NCI-H187 treated with DMSO at 0.1 percent for 48 hours (cell line): ENCODE data around the gene MTHFD1L.

Source experiments
- DNase-seq: peaks from one replicate; lab custom pipeline; 2025; lab: John Stamatoyannopoulos, UW

MTHFD1L gene

DNA sequence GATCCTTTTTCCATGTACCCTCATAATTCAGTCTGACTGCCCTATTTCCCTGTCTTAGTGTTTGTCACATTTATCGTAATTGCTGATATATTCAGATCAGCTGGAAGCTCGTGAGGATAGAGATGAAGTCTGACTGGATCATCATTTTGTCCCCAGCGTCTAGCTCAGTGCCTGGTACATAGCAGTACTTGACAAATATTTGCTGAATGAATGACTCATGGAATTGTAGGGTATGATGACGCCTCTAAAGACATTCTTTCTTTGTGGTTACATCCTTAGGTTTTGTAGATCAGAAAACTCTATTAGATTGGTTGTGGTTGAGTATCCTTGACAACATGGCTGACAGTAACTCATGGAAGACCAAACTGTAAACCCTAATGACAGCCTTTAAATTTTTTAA lies 68.9 kb downstream of the MTHFD1L start:
- DNase-seq, result no peak

DNA sequence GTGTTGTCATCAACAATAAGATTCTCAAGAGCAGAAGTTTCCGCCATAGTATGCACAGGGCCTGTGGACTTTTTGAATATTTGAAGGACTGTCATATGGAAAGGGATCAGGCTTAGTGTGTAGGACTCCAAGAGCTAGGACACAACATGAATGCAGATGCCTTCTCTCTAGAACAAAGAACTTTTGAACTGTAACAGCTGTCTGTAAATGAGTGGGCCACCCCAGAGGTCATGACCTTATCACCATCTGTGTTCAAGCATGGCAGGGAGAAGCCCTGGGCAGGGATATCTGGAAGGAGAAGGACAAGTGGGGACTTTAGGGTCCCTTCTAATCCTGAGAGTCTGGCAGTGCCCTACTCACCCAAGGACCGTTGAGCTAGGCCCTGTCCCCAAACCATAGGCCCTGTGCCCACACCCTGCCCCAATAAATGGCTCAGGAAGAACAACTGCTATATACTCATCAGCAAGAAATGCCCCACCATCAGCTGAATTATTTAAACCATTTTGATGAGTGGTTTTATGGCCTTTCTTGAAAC lies 70.6 kb downstream of the MTHFD1L start:
- DNase-seq, result no peak

DNA sequence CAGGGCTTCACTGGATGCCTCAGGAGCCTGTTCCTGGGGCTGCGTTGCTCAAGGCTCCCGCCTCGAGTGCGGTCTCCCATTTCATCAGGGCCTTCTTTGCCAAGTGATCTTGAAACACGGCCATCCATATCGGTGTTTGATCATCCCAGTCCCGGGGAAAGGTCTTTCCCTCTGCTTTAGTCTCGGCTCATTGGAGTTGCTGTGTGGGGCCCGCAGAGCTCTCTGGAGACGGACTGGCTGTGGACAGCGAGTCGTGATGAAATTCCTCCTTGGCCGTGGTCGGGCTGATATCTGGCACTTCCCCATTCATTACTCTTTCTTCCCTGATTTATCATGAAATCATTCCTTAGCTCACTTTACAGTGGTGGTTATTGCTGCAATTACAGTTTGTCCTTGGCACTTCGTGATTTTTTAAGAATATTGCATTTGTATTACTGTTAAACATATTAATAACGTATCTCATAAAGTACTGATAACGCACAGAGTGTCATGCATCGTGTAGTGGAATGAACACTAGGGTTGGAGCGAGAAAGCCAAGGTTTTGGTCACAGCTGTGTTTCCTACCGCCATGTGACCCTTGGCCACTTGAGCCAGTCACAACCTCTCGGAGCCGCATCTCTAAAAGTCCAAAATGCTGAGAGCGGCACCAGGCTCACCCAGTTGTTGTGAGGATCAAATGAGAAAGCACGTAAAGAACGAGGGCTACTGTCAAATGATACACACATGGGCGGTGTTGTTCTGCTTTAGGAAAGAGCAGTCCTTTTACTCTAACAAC lies 71.8 kb downstream of the MTHFD1L start:
- no peak for DNase-seq

DNA sequence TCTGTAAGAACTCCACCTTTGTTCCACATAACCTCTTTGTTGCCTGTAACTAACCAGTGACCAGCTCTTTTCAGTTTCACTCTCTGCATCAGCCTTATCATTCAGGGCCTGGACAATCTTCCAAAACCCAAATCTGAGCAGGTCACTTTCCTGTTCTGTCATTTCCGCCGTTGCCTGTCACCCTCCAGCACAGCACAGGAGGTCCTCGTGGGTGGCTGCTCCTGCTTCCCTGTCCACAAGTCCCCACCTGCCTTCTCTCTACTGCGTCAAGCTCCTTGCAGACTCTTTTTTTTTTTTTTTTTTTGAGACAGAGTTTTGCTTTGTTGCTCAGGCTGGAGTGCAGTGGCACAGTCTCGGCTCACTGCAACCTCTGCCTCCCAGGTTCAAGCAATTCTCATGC lies 73.9 kb downstream of the MTHFD1L start:
- DNase-seq, result no peak

DNA sequence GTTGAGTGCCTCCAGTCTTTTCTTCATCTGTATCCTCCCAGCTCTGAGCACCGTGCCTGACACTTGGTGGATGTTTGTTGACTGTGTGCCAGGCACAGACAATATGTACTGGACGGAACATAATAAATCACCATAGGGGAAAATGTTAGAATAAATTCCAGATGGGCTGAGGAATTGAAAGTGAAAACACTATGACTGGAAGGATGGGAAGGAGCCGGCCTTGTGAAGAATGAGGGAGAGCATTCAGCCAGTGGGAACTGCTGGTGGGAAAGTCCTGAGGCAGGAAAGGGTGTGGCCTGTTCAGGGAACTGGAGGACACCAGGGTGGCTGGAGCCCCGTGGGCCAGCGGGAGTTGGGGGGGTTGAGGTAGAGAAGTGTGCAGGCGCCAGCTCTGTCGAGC lies 75.4 kb downstream of the MTHFD1L start:
- DNase-seq, result no peak

DNA sequence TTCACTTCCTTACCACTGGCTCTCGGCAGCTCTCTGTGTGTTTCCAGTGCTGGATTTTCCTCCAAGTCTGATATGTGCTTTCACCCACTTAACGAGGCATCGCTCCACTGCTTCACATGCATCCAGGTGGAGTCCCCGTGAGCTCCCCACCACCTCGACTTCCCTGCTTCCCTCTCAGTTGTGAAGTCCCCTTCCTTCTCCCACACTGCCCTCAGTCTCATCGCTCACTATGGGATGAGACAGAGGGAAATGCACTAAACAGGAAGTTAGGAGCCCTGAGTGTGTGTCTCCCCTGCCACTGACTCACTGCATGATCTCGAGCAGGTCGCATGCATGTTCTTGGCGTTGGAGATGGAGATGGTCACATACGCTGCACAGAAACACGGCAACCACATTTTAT lies 84.0 kb downstream of the MTHFD1L start:
- no peak for DNase-seq

DNA sequence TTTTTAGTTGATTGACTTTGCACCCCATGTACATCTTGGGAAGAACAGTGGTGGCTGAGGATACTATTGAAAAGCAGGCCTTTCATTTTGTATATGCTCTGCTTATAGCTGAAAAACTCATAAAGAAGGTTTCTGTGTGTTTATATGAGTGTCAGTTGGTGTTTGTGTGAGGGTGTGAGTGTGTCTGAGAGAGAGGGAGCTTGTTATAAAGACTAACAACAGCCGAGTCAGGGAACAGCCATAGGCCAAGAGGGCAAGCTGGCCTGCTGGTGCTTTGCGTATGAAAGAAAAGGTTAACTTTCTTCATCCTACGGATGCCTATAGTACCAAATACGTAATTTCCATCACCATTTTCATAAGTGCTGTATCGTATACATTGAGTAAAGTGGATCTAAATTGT lies 88.3 kb downstream of the MTHFD1L start:
- DNase-seq, result no peak

DNA sequence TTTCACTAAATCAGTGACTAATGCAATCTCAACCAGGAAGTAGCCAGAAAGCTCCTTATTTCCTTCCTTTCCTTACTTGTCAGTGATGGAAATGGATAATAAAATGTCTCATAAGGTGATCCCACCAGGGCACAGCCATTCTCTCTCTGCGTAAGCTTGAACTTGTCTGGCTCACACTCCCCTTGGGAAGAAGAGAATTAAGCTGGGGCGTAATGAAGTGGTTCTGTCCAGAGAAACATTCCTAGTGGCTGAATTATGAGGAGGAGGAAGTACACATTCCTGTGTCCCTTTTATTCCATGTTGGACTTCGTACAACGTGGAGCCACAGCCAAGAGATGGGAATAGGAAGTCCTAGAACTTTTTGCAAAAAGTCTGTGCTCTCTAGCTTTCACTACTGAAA lies 93.7 kb downstream of the MTHFD1L start:
- DNase-seq, result no peak

DNA sequence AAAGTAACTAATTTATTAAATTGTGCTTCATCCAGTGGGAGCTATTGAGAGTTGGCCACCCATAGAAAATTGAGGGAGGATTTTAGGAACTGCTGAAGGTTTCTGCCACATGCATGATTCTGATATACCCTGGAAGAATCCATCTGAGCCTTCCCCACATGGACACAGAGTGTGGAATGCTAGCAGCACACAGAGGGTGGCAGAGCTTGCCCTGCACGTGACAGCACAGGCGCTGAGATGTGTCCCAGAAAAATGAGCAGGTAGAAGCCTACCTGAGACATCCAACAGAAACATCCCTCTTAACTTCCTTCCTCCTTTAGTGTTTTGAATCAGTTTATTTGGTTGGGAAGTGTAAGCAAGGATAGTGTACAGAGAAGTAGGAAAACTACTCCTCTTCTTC lies 96.9 kb downstream of the MTHFD1L start:
- DNase-seq, result no peak

DNA sequence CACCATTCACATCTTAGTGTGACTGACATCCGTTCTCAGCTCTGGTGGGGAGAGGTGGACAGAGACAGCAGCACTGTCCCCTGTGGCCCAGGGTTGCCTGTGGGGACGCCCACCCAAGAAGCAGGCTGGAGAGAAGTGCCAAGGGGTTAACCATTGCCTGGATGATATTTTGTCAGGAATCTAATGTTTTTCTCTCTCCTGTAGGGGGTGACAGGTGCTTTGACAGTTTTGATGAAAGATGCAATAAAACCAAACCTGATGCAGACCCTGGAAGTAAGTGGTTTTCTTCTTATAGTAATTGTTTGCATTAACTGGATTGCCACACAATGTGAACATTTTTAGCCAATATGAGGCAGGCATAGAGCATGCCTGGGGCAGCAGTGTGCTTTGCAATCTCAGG lies 99.3 kb downstream of the MTHFD1L start:
- DNase-seq, result no peak

DNA sequence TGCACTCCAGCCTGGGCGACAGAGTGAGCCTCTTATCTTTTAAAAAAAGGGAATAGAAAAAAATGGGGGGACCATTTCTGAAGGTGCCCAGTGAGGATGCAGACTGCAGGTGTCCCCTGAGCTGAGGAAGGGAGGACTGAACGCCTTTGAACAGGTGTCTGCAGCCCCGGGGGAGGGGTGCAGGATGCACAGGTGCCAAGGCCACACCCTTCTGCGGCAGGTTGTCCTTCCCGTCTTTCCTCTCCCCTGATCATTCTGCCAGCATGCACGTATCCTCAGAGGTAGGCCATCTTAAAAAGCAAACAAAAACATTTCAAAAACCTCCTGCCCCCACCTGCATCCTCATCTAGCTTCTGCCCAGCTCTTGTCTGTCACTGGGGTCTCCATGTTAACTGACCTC lies 101.3 kb downstream of the MTHFD1L start:
- DNase-seq, result no peak

DNA sequence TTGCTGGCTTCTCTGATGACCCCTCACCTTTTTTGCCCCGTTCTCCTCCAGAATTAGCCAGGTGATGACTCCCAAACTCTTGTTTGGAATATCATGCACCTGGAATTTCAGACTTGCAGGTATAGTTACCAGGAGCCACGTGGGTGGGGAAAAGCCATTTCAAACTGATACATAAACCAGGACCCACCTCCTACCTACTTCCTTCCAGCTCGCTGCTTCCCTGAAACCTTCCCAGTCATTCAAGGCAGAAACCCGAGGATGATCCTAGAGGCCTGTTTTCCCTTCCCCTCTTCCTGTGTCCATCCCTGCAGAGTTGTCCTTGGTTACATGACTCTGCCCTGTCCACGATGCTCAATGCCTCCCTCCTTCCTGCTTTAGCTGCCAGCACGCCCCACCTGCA lies 101.9 kb downstream of the MTHFD1L start:
- DNase-seq, result no peak

DNA sequence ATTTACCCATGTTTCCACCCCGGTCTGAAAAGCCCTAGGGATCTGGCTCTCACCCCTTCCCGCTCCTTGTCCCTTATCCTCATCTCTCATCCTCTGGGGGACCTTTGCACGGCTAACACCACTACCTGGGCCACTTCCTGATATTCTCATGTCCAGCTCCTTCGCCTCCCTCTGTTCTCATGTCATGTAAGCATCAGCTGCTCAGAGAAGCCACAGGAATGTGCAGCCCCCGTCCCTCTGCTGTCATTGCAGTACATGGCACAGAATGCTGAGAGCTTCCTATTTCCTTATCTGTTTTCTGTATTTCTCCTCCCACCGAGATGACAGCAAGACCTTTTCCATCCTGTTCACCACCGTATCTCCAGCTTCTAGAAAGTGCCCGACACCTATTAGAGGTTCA lies 102.4 kb downstream of the MTHFD1L start:
- no peak for DNase-seq

DNA sequence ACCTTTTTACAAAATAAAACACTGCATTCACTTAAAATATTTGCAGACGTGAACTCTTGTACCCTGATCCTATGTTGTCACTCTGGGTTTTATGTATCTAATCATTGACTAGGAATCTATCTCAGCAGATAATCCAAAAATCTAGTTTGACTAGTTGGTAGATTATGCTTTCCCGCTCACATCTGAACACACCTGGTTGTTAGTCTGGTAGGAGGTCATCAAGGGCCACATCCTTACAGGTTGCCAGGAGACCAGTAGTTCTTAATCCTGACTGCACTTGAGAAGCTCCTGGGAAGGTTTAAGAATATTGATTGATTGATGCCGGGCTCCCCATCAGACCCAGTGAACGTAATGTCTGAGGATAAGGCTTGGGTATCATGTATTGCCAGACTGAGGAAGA lies 104.4 kb downstream of the MTHFD1L start:
- no peak for DNase-seq

DNA sequence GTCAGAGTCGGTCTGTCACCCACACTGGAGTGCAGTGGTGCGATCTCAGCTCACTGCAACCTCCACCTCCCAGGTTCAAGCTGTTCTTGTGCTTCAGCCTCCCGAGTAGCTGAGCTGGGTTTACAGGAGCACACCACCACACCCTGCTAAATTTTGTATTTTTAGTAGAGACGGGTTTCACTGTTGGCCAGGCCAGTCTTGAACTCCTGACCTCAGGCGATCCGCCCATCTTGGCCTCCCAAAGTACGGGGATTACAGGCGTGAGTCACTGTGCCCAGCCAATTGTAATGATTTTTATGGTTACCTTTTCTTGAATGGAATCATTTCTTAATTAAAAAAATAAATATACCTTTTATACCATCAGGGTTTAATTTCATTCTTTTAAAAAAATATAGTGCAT lies 105.7 kb downstream of the MTHFD1L start:
- no peak for DNase-seq

DNA sequence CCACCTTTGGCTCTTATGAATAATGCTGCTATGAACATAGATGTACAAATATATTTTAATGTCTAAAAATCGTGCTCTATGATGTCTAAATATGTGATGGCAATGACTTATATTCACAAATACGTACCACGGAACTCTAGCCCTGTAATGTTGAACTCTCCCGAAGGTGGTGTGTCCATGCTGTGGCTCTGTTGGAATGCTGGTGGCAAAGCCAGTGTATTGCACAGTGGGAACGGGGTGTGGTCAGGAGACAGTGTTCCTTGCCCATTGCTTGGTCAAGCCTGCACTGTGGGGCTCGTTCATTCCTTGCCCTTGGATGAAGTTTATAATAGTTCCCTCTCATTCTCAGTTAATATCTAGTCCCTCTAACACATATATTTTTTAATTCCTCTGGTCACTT lies 109.6 kb downstream of the MTHFD1L start:
- DNase-seq, result no peak

DNA sequence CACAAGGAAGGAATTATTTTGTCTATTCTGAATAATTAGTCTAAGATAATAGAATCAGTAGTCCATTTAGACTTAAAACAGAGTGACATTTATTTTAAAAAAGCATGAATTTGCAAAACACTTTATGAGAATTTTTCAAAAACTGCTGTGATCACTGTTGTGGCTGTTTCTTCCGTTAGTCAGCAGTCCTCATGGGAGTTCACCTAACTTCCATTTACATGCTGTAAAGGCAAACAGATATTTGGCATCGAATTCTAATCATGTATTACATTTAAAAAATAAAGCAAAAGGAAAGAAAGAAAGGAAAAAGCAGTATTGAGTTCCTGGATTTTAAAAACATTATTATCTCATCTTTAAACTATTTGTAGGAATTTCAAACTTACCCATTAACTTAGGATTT lies 111.8 kb downstream of the MTHFD1L start:
- no peak for DNase-seq

DNA sequence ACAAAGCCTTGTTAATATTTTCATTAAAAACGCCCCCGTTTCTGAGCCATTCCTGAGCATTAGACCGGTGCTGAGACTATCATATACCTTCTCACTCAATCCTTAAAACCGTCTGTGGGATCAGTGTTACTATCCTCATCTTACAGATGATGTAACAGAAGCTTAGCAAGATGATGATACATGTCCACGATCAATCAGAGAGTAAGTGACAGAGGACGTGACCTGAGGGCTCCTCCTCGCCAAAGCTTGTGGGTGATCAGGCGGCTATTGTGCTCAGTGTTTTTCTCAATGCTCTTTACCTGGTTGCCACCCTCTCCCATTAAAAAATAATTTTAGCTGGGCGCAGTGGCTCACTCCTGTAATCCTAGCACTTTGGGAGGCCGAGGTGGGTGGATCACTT lies 113.1 kb downstream of the MTHFD1L start:
- DNase-seq, result no peak

DNA sequence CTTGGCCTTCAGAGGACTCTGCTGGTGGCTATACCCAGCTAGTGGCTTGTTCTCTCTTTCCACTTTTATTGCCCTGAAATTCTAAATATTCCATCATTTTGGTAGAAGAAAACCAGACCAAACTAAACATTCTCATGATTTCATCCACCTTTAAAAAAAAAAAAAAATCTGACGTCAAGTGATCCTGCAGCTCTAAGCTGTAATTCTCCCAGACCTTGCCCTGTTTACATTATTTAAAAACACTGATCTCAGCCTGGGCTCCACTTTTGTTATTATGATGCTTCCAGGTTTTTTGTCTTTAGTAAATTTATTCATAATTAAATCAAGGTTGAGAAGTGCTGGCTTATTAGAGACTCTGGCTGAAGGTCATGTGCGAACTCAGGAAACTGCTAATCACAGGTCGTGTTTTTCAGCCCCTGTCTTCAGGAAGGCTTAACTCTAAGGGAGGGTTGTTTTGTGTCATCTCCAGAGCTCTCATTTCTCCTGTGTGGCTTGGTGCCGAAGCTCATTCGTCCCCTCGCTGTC lies 114.4 kb downstream of the MTHFD1L start:
- no peak for DNase-seq

DNA sequence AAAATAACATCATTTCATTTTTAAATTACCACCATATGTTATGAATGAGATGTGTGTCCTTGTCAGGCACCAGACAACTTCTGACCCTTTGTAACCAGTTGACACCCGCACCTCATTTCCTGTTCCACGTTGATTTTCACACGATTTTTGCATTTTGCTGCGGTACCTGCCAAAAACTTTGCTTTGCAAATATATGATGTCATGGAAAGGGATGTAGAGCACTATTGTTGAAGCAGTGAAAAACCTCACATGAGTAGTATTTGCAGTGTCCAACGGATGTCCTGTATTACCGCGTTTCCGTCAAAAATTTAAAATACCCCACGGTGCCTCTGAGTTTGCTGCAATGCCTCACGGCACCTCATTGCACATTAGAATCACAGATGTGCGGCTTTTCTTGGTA lies 115.6 kb downstream of the MTHFD1L start:
- DNase-seq, result no peak

DNA sequence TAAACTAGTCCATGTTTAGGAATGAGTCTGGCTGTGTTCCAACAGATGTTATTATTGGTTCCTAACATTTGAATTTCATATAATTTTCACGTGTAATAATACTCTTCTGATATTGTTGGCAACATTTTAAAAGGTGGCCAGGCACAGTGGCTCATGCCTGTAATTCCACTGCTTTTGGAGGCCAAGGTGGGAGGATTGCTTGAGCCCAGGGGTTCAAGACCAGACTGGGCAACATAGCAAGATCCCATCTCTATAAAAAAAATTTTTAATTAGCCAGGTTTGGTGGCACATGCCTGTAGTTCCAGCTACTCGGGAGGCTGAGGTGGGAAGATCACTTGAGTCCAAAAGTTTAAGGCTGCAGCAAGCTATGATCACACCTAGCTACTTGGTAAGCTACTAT lies 116.2 kb downstream of the MTHFD1L start:
- no peak for DNase-seq

DNA sequence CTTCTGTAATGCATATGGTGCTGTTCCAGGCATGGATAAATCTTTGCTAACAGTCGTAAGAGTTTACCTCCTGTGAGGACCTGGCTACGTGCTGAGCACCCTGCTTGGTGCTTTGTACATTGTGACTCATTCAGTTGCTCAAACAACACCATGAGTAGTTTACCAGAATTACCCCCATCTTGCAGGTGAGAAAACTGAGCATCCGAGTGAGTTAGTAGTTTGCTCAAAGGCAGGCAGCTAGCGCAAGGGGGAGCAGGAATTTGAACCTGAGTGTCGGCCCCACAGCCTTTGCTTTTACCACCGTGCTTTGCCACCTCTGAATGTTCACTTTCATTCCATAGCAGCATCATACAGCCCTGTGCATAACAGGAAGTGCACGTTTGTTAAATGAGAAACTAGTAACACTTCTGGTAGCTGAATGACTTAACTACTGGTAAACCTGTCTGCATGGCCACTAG lies 121.9 kb downstream of the MTHFD1L start:
- DNase-seq, result no peak

DNA sequence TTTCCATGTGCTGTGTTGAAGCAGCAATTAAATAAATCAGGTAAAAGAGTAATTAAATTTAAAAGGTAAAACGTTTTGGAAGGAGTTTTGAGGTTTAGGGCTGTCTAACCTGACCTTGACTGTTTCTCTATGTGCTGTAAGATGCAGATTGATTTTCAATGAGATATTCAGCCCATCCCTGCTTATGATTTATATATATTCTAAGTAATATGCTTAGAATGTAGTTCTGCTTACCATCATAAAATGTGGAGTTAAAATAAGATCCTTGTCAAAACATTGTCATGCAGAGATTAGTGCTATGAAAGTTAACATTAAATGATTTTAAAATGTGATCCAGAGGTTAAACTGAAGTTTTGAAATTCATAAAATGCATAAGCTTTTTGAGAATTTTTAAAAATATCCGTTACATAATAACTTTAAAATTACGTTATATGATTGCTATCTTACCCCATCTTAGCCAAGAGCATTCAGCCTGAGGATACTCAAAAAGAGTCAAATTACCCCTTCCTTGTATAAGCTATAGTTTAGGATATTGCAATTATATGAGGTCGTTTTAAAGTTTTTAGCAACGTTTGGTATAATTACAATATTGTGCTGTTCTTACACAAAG lies 122.5 kb downstream of the MTHFD1L start:
- DNase-seq, result no peak

DNA sequence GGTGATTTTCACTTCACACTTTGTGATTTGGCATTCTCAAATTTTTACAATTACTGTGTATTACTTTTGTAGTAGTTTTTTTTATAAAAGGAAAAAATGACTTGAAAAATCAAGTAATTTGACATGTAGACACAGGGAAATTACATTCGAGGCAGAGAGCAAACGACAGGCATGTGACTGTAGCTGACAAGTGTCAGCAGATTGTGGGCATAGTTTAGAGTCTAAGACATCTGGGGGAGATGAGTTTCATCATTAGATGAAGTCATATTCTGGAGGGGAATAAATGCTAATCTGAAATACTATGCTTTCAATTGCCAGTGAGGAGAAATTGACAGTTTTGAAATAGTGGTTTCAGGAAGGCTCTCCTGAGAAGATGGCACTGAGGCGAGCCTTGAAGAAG lies 126.0 kb downstream of the MTHFD1L start:
- DNase-seq, result no peak
